NCI-H345 treated with DMSO at 0.1 percent for 48 hours (cell line): Measurements from ENCODE around the gene PACRG.

ENCODE experiments used
- DNase-seq: peaks from one replicate; lab custom pipeline; 2025; ENCODE audit not compliant: unreplicated experiment; lab: John Stamatoyannopoulos, UW

PACRG gene

GRCh38 chr6:162862462-162862861 lies 134.7 kb downstream of the PACRG start:
- DNase-seq, result no peak

- DNase-seq, result no peak
These were observed 135.2 kb downstream of the PACRG start for GRCh38 chr6:162862941-162863340.

GRCh38 chr6:162863821-162864220 lies 136.0 kb downstream of the PACRG start:
- no peak for DNase-seq

- no peak for DNase-seq
These were observed 137.1 kb downstream of the PACRG start for GRCh38 chr6:162864911-162865310.

GRCh38 chr6:162866656-162867055 lies 138.9 kb downstream of the PACRG start:
- no peak for DNase-seq

- no peak for DNase-seq
These were observed 140.6 kb downstream of the PACRG start for GRCh38 chr6:162868397-162868796.

- DNase-seq, result no peak
These were observed 144.2 kb downstream of the PACRG start for GRCh38 chr6:162871966-162872365.

GRCh38 chr6:162873537-162873936 lies 145.8 kb downstream of the PACRG start:
- no peak for DNase-seq

- DNase-seq, result no peak
These were observed 147.3 kb downstream of the PACRG start for GRCh38 chr6:162875070-162875469.

GRCh38 chr6:162882801-162883481 lies 155.2 kb downstream of the PACRG start:
- no peak for DNase-seq

GRCh38 chr6:162887981-162888689 lies 160.4 kb downstream of the PACRG start:
- no peak for DNase-seq

GRCh38 chr6:162889303-162889702 lies 161.5 kb downstream of the PACRG start:
- no peak for DNase-seq

GRCh38 chr6:162898011-162898410 lies 170.2 kb downstream of the PACRG start:
- no peak for DNase-seq

- DNase-seq, result no peak
These were observed 171.4 kb downstream of the PACRG start for GRCh38 chr6:162899148-162899547.

- DNase-seq, result no peak
These were observed 172.7 kb downstream of the PACRG start for GRCh38 chr6:162900503-162900902.

GRCh38 chr6:162904069-162904663 lies 176.4 kb downstream of the PACRG start:
- DNase-seq, result no peak

GRCh38 chr6:162906479-162906878 lies 178.7 kb downstream of the PACRG start:
- no peak for DNase-seq

GRCh38 chr6:162907876-162908481 lies 180.2 kb downstream of the PACRG start:
- no peak for DNase-seq

GRCh38 chr6:162913206-162913605 lies 185.4 kb downstream of the PACRG start:
- DNase-seq, result no peak

- no peak for DNase-seq
These were observed 189.7 kb downstream of the PACRG start for GRCh38 chr6:162917506-162917905.

GRCh38 chr6:162921062-162921461 lies 193.3 kb downstream of the PACRG start:
- no peak for DNase-seq

- DNase-seq, result no peak
These were observed 193.8 kb downstream of the PACRG start for GRCh38 chr6:162921510-162922040.
